ENCODE results near the gene ROBO1. TPM values are rescaled to one million over a fixed set of nuclear protein-coding genes. Genes with fewer than 3 reads are reported as not detected.

The ROBO1 gene
- total RNA-seq, 1 donor, result 69.8 TPM

GRCh38 chr3:78907367-78907766, 860.4 kb downstream of the ROBO1 start:
- H3K4me3 ChIP-seq (ENCODE audit: insufficient read depth, low read length), result no peak overlapping the region
- no peak overlapping the region for H2AFZ ChIP-seq (ENCODE audit: low read length)
- no peak for TF ChIP-seq CTCF (IDR thresholded peaks at IDR 0.05; ENCODE audit: extremely low read depth, low read depth, low read length)
- no peak overlapping the region for H3K4me2 ChIP-seq (ENCODE audit: insufficient read depth, low read length)
- no peaks in the 10 kb centered on the region for H3K4me1 ChIP-seq (ENCODE audit: insufficient read depth, low read length)
- H3K27me3 ChIP-seq (ENCODE audit: insufficient read depth, low read length), result no peaks in the 10 kb centered on the region
- H4K20me1 ChIP-seq (ENCODE audit: insufficient read depth, low read length), result no peaks in the 10 kb centered on the region
- no peak for DNase-seq (ENCODE audit: insufficient read length, low spot score, missing footprints)
- no peaks in the 10 kb centered on the region for H3K79me2 ChIP-seq (ENCODE audit: insufficient read depth, low read length)
- no peak overlapping the region for H3K27ac ChIP-seq (ENCODE audit: low read depth, low read length)
- H3K36me3 ChIP-seq (ENCODE audit: insufficient read depth, low read length), result no peaks in the 10 kb centered on the region
- H3K9me3 ChIP-seq (ENCODE audit: low read depth, low read length), result no peaks in the 10 kb centered on the region

GRCh38 chr3:78906930-78907329, 860.9 kb downstream of the ROBO1 start:
- no peak overlapping the region for H2AFZ ChIP-seq (ENCODE audit: low read length)
- no peak for TF ChIP-seq CTCF (IDR thresholded peaks at IDR 0.05; ENCODE audit: extremely low read depth, low read depth, low read length)
- H3K4me1 ChIP-seq (ENCODE audit: insufficient read depth, low read length), result no peaks in the 10 kb centered on the region
- no peak overlapping the region for H3K4me2 ChIP-seq (ENCODE audit: insufficient read depth, low read length)
- H3K36me3 ChIP-seq (ENCODE audit: insufficient read depth, low read length), result no peaks in the 10 kb centered on the region
- DNase-seq (ENCODE audit: insufficient read length, low spot score, missing footprints), result no peak
- H3K4me3 ChIP-seq (ENCODE audit: insufficient read depth, low read length), result no peak overlapping the region
- H3K79me2 ChIP-seq (ENCODE audit: insufficient read depth, low read length), result no peaks in the 10 kb centered on the region
- no peaks in the 10 kb centered on the region for H3K27me3 ChIP-seq (ENCODE audit: insufficient read depth, low read length)
- H3K27ac ChIP-seq (ENCODE audit: low read depth, low read length), result no peak overlapping the region
- H4K20me1 ChIP-seq (ENCODE audit: insufficient read depth, low read length), result no peaks in the 10 kb centered on the region
- no peaks in the 10 kb centered on the region for H3K9me3 ChIP-seq (ENCODE audit: low read depth, low read length)

- no peak for DNase-seq (ENCODE audit: insufficient read length, low spot score, missing footprints)
- no peak for TF ChIP-seq CTCF (IDR thresholded peaks at IDR 0.05; ENCODE audit: extremely low read depth, low read depth, low read length)
- Histone ChIP-seq H3K36me3 (ENCODE audit: insufficient read depth, low read length) (no peaks in the 10 kb centered on the region), H2AFZ (ENCODE audit: low read length) (no peak overlapping the region), H3K9me3 (ENCODE audit: low read depth, low read length) (no peaks in the 10 kb centered on the region), H4K20me1 (ENCODE audit: insufficient read depth, low read length) (no peaks in the 10 kb centered on the region), H3K4me3 (ENCODE audit: insufficient read depth, low read length) (no peak overlapping the region), H3K27ac (ENCODE audit: low read depth, low read length) (no peak overlapping the region), H3K27me3 (ENCODE audit: insufficient read depth, low read length) (no peaks in the 10 kb centered on the region), H3K4me1 (ENCODE audit: insufficient read depth, low read length) (no peaks in the 10 kb centered on the region), H3K4me2 (ENCODE audit: insufficient read depth, low read length) (no peak overlapping the region), H3K79me2 (ENCODE audit: insufficient read depth, low read length) (no peaks in the 10 kb centered on the region)
Measured at GRCh38 chr3:78906245-78906644, 861.6 kb downstream of the ROBO1 start.

- Histone ChIP-seq H3K9me3 (ENCODE audit: low read depth, low read length) (no peaks in the 10 kb centered on the region), H4K20me1 (ENCODE audit: insufficient read depth, low read length) (no peaks in the 10 kb centered on the region), H2AFZ (ENCODE audit: low read length) (no peak overlapping the region), H3K79me2 (ENCODE audit: insufficient read depth, low read length) (no peaks in the 10 kb centered on the region), H3K4me1 (ENCODE audit: insufficient read depth, low read length) (no peaks in the 10 kb centered on the region), H3K36me3 (ENCODE audit: insufficient read depth, low read length) (no peaks in the 10 kb centered on the region), H3K27ac (ENCODE audit: low read depth, low read length) (no peak overlapping the region), H3K27me3 (ENCODE audit: insufficient read depth, low read length) (no peaks in the 10 kb centered on the region), H3K4me3 (ENCODE audit: insufficient read depth, low read length) (no peak overlapping the region), H3K4me2 (ENCODE audit: insufficient read depth, low read length) (no peak overlapping the region)
- no peak for DNase-seq (ENCODE audit: insufficient read length, low spot score, missing footprints)
- no peak for TF ChIP-seq CTCF (IDR thresholded peaks at IDR 0.05; ENCODE audit: extremely low read depth, low read depth, low read length)
Measured at GRCh38 chr3:78905700-78906099, 862.1 kb downstream of the ROBO1 start.
